AG04449 (cell line): ENCODE measurements around the gene ULK4.

ENCODE experiments used
- CTCF ChIA-PET: fragments of 350-600 bp; formaldehyde crosslinking; extraction: SDS; loops from one replicate; lab custom pipeline; 2021; ENCODE audit warnings: antibody characterized with exemption; lab: Yijun Ruan, JAX
- POLR2A ChIA-PET: fragments of 400-600, 350-600 bp; formaldehyde crosslinking; extraction: SDS; loops from one replicate; lab custom pipeline; 2020; ENCODE audit warnings: antibody characterized with exemption, inconsistent platforms; lab: Yijun Ruan, JAX
- DNase-seq: peaks from one replicate; pipeline ENCODE4 v3.0.0-alpha.2; 2010; ENCODE audit warnings: low read depth, low spot score
- H3K4me3 ChIP-seq: 2 replicates; pipeline ENCODE4 v1.5.1; 2011; ENCODE audit warnings: low read depth, mild to moderate bottlenecking, control low read depth, low read length
- CTCF ChIP-seq: IDR thresholded peaks from one replicate; pipeline ENCODE4 v1.5.1; 2011; ENCODE audit warnings: mild to moderate bottlenecking, moderate library complexity, low read length, control low read depth, inconsistent platforms; ENCODE audit not compliant: insufficient read depth; ENCODE audit errors: missing control alignments

Gene ULK4

DNA sequence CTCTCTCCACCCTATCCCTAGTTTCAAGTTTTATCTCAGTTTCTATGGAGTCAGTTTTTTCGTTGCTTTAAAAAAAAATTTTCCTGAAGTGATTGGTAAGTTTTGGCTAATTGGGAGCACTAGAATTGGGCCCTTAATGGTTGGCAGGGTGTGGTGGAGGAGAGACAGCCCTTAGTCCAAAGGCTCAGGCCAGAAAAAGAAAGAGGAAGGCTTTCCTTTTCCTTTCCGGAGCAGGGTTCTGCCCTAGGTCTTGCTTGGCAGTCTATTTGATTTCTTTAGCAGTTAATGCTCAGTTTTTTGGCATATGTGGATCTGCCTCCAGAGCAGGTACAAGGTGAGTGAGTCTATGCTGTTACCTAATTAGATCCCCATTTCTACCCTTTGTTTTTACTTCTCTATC, 739.9 kb downstream of the ULK4 start:
- ChIA-PET POLR2A (no interaction called here), CTCF (no interaction called here)
- no peak for DNase-seq
- TF ChIP-seq CTCF, result no peak
- H3K4me3 ChIP-seq, result no peak overlapping the region

DNA sequence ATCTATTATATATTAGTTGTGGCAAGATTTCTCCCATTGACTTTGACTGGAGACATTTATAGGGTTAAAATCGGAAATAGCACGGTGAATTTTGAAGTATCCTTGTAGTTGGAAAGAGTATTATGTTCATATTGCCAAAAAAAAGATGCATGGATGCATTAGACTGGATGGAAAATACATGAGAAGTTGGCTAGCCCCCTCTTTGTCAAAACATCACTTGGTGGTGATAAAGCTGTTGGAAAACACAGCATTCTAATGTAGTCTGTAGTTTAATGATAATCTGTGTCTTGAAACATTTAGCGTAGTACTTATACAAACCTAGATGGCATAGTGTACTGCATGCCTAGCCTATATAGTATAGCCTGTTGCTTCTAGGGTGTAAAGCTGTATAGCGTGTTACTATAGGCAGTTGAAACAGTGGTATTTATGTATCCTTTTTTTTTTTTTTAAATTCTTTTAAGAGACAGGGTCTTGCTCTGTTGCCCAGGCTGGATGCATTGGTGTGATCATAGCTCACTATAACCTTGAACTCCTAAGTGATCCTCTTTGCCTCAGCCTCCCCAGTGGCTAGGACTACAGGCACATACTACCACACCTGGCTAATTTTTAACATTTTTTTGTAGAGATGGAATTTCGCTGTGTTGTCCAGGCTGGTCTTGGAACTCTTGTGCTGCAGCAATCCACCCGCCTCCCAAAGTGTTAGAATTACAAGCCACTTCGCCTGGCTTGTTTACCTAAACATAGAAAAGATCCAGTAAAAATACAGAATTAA, 740.8 kb downstream of the ULK4 start:
- ChIA-PET CTCF (no interaction called here), POLR2A (interaction anchor here (1.0 kb wide), 1 partner anchor 22 kb away, joined by 3 read pairs; the partner anchor contains the start of gene CTNNB1)
- H3K4me3 ChIP-seq, result no peak overlapping the region
- DNase-seq, result no peak
- TF ChIP-seq CTCF, result no peak

DNA sequence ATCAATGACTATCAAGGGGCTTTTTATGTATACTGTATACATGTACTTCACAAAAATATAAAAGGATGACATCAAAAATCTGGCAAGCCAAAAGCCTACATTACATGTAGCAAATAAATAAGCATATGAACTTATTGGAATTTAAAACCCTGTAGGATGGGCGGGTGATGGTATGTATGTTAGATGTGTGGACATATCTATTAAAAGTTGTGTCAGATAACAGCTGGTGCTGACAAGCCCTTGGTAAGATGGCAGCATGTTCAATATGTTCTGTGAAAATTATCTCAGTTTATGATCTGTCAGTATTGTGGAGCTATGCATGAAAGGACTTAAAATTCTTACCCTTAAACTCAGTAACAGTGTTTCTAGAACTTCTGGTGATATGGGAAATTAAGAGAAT, 742.5 kb downstream of the ULK4 start:
- TF ChIP-seq CTCF, result no peak
- no peak for DNase-seq
- ChIA-PET CTCF (interaction anchor here (1.2 to 1.5 kb wide), 3 partner anchors 15 to 497 kb away, joined by 3 read pairs; no protein-coding TSS in a partner anchor), POLR2A (interaction anchor here (0.6 kb wide), 1 partner anchor 20 kb away, joined by 4 read pairs; the partner anchor contains the start of gene CTNNB1)
- H3K4me3 ChIP-seq, result no peak overlapping the region

DNA sequence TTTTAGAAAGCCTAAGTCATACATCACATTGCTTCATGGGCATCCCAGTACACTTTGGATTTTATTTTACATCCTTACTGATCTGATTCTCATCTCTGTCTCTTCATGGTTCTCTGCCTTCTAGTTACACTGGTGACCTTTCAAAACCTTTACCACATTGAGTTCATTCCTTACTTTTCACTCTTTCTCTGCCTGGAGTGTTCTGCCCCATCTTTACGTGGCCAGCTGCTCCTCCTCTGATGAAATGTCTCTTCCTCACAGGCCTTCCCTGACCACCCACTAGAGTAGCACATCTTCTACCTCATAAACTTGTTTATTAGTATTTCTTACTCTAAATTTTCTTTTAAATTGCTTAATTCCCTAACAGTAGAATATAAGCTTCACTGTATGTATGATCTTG, 744.9 kb downstream of the ULK4 start:
- DNase-seq, result no peak
- no peak for TF ChIP-seq CTCF
- ChIA-PET POLR2A (no interaction called here), CTCF (interaction anchor here (0.9 to 1.1 kb wide), 2 partner anchors 13 to 15 kb away, joined by 3 to 4 read pairs; no protein-coding TSS in a partner anchor)
- no peak overlapping the region for H3K4me3 ChIP-seq

DNA sequence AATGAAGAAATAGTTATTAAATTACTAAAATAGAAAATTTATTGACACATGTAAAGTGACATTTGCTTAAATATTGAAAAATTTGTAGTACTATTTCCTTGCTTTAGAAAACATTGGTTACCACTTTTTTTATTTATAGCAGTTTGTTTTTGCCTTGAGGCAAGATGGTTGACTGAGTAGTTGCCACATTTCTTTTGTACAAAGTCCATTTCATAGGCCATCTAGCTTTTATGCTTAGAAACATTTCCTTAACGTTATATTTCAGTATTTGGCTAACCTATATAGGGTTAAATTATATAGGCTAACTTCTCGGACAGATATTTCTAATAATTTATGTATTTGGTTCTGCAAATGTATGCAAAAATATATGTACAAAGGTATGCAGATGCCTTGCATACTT, 745.5 kb downstream of the ULK4 start:
- CTCF ChIA-PET, result interaction anchor here (1.1 kb wide), 1 partner anchor 14 kb away, joined by 4 read pairs; no protein-coding TSS in a partner anchor
- H3K4me3 ChIP-seq, result no peak overlapping the region
- POLR2A ChIA-PET, result no interaction called here
- no peak for TF ChIP-seq CTCF
- no peak for DNase-seq

GRCh38 chr3:41213588-41213987, 748.3 kb downstream of the ULK4 start:
- no peak overlapping the region for H3K4me3 ChIP-seq
- CTCF ChIA-PET, result interaction anchor here (1.0 to 3.3 kb wide), 3 partner anchors 9 to 12 kb away, joined by 4 to 14 read pairs (median 10); no protein-coding TSS in a partner anchor
- no peak for DNase-seq
- POLR2A ChIA-PET, result interaction anchor here (0.9 kb wide), 1 partner anchor 14 kb away, joined by 4 read pairs; the partner anchor contains the start of gene CTNNB1
- no peak for TF ChIP-seq CTCF
